HEK293T (cell line): Measurements from ENCODE around the gene CTIF.
"Not testable (repeated sequence)": the region's sequence is repeated elsewhere in the genome, so short reads cannot be mapped to it uniquely, and the experiment has no call there.

Source experiments
- CTCF ChIA-PET: fragments of 350-600 bp; formaldehyde crosslinking; extraction: SDS; loops from one replicate; lab custom pipeline; 2021; ENCODE audit warnings: antibody characterized with exemption, inconsistent platforms; lab: Yijun Ruan, JAX
- POLR2A ChIA-PET: fragments of 350-600 bp; formaldehyde crosslinking; extraction: SDS; loops from one replicate; lab custom pipeline; 2020; ENCODE audit warnings: antibody characterized with exemption, inconsistent platforms; lab: Yijun Ruan, JAX
- DNase-seq: peaks from one replicate; pipeline ENCODE4 v3.0.0; 2012; ENCODE audit warnings: mixed read lengths; ENCODE audit errors: extremely low spot score
- ARNT ChIP-seq: fragments of 450-650 bp; IDR thresholded peaks from 2 replicates; pipeline ENCODE4 v1.6.1; 2017; ENCODE audit warnings: mild to moderate bottlenecking
- BHLHE40 ChIP-seq: fragments of 450-650 bp; IDR thresholded peaks from 2 replicates; pipeline ENCODE4 v1.6.1; 2016; ENCODE audit warnings: mild to moderate bottlenecking, moderate library complexity, borderline replicate concordance
- CTBP1 ChIP-seq: fragments of 450-650 bp; IDR thresholded peaks from 2 replicates; pipeline ENCODE4 v1.6.1; 2016; ENCODE audit warnings: borderline replicate concordance
- ELF4 ChIP-seq: fragments of 450-650 bp; IDR thresholded peaks from 2 replicates; pipeline ENCODE4 v1.6.1; 2017; ENCODE audit warnings: antibody characterized with exemption
- FOXA1 ChIP-seq: fragments of 450-650 bp; IDR thresholded peaks from 2 replicates; pipeline ENCODE4 v1.6.1; 2016; ENCODE audit warnings: mild to moderate bottlenecking
- FOXK2 ChIP-seq: fragments of 450-650 bp; IDR thresholded peaks from 2 replicates; pipeline ENCODE4 v1.6.1; 2016; ENCODE audit warnings: mild to moderate bottlenecking
- FOXM1 ChIP-seq: fragments of 450-650 bp; IDR thresholded peaks from 2 replicates; pipeline ENCODE4 v1.6.1; 2017; ENCODE audit warnings: mild to moderate bottlenecking, borderline replicate concordance
- HDGF ChIP-seq: fragments of 450-650 bp; IDR thresholded peaks from 2 replicates; pipeline ENCODE4 v1.6.1; 2017; ENCODE audit warnings: antibody characterized with exemption, borderline replicate concordance
- L3MBTL2 ChIP-seq: fragments of 450-650 bp; conservative IDR thresholded peaks from 2 replicates; pipeline ENCODE4 v1.6.1; 2016; ENCODE audit warnings: mild to moderate bottlenecking
- LEF1 ChIP-seq: fragments of 450-650 bp; IDR thresholded peaks from 2 replicates; pipeline ENCODE4 v1.6.1; 2017; ENCODE audit warnings: mild to moderate bottlenecking, borderline replicate concordance
- NFRKB ChIP-seq: fragments of 450-650 bp; IDR thresholded peaks from 2 replicates; pipeline ENCODE4 v1.6.1; 2016; ENCODE audit warnings: mild to moderate bottlenecking, moderate library complexity
- PKNOX1 ChIP-seq: fragments of 450-650 bp; IDR thresholded peaks from 2 replicates; pipeline ENCODE4 v1.6.1; 2016
- SP1 ChIP-seq: fragments of 450-650 bp; IDR thresholded peaks from 2 replicates; pipeline ENCODE4 v1.6.1; 2017
- SUZ12 ChIP-seq: fragments of 450-650 bp; IDR thresholded peaks from 2 replicates; pipeline ENCODE4 v1.6.1; 2016; ENCODE audit warnings: mild to moderate bottlenecking
- TARDBP ChIP-seq: fragments of 450-650 bp; IDR thresholded peaks from 2 replicates; pipeline ENCODE4 v1.6.1; 2016
- ZNF384 ChIP-seq: fragments of 450-650 bp; IDR thresholded peaks from 2 replicates; pipeline ENCODE4 v1.6.1; 2016

The CTIF gene

DNA sequence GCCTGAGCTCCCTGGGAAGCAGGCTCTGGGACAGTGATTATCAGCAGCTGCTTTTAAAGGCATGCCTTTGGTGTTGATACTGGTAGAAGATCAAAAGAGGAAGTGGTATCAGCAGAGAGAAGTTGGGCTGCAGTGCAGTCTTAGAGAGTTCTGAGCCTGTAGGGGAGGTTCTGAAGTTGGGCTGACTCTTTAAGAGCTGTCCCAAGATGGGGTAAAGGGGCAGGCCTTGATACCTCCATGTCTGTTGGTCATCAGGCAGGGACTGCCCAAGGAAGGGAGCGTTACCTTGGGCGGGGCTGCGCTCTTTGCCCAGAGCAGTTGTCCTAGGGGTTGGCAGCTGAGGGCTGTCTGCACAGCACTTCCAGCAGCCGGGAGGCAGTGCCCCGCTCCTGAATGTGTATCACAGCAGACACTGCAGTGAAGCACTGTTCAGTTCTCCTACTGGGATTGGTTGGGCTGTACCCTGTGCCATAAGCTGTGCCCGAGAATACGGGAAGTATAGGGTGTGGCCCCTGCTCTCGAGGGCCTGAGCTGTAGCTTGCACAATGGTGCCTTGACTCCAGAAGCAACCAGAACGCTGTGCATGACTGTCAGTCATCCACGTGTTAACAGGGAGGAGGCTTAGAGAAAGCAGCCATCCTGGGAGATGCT lies 177.0 kb downstream of the CTIF start:
- POLR2A ChIA-PET: interaction anchor here (1.1 kb wide), 1 partner anchor 236 kb away, joined by 3 read pairs; no protein-coding TSS in a partner anchor
- TF ChIP-seq HDGF (no peak), FOXK2 (no peak), ELF4 (no peak), ZNF384 (no peak), BHLHE40 (no peak), NFRKB (no peak), FOXA1 (no peak), TARDBP (no peak), ARNT (no peak), FOXM1 (no peak), SP1 (no peak), L3MBTL2 (no peak), CTBP1 (no peak), PKNOX1 (no peak), LEF1 (no peak), SUZ12 (no peak)
- no peak for DNase-seq
- CTCF ChIA-PET: interaction anchor here (0.5 kb wide), 1 partner anchor 232 kb away, joined by 3 read pairs; no protein-coding TSS in a partner anchor

DNA sequence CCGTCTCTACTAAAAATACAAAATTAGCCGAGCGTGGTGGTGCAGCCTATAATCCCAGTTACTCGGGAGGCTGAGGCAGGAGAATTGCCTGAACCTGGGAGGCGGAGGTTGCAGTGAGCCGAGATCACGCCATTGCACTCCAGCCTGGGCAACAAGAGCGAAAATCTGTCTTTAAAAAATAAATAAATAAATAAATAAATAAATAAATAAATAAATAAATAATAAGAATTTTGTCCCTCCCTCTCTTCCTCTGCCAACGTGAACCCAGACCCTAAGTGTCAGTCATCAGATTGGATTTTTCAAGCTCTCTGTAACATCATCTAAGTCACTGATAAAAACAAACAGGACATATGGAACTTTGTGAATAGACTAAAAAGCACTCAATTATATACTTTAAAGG lies 178.4 kb downstream of the CTIF start:
- POLR2A ChIA-PET, CTCF ChIA-PET, DNase-seq: not testable (repeated sequence)

DNA sequence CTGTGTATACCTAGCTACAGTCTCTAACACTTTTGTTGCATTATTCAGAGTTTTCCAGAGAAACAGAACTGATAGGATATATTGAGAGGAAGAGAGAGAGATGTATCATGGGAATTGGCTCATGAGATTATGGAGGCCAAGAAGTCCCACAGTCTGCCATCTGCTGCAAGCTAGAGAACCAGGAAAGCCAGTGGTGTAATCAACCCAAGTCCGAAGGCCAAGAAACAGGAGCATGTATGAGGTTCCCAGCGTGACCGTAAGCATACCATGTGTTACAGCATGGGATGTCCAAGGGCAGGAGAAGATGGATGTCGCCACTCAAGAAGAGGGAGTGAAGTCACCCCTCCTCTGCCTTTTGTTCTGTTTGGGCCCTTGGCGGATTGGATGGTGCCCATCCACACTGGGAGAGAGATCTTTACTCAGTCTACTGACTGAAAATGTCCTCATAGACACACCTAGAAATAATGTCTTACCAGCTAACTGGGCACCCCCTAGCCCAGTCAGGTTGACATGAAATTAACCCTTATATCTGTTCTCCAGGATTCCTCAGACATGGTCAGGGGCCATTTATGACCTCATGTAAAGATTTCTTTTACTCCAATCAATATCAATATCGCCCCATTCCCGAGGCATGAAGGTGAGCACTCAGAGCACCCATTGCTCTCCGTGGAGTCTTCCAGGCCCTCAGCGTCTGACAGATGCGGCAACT lies 179.6 kb downstream of the CTIF start:
- POLR2A ChIA-PET: no interaction called here
- TF ChIP-seq ARNT (no peak), PKNOX1 (no peak), FOXK2 (no peak), NFRKB (no peak), ZNF384 (no peak), ELF4 (no peak), FOXM1 (no peak), BHLHE40 (no peak), HDGF (no peak), FOXA1 (no peak), LEF1 (no peak)
- CTCF ChIA-PET: interaction anchor here (0.7 kb wide), 2 partner anchors 59 to 519 kb away, joined by 3 to 6 read pairs; no protein-coding TSS in a partner anchor
- no peak for DNase-seq

GRCh38 chr18:48719388-48719787 lies 180.6 kb downstream of the CTIF start:
- CTCF ChIA-PET: no interaction called here
- TF ChIP-seq PKNOX1: no peak
- TF ChIP-seq ZNF384: no peak
- TF ChIP-seq FOXA1: no peak
- no peak for TF ChIP-seq NFRKB
- no peak for TF ChIP-seq BHLHE40
- no peak for TF ChIP-seq HDGF
- TF ChIP-seq SUZ12: no peak
- no peak for TF ChIP-seq ARNT
- TF ChIP-seq SP1: no peak
- TF ChIP-seq ELF4: no peak
- TF ChIP-seq L3MBTL2: no peak
- TF ChIP-seq LEF1: no peak
- no peak for DNase-seq
- POLR2A ChIA-PET: no interaction called here

- CTCF ChIA-PET: no interaction called here
- DNase-seq: no peak
- POLR2A ChIA-PET: no interaction called here
- TF ChIP-seq FOXK2: no peak
- TF ChIP-seq PKNOX1: no peak
- TF ChIP-seq FOXA1: no peak
- no peak for TF ChIP-seq SP1
- no peak for TF ChIP-seq TARDBP
- no peak for TF ChIP-seq ELF4
- TF ChIP-seq LEF1: no peak
- no peak for TF ChIP-seq SUZ12
- no peak for TF ChIP-seq HDGF
- no peak for TF ChIP-seq BHLHE40
- no peak for TF ChIP-seq CTBP1
- TF ChIP-seq ARNT: no peak
- TF ChIP-seq L3MBTL2: no peak
- TF ChIP-seq NFRKB: no peak
Measured at GRCh38 chr18:48719974-48720654, 181.3 kb downstream of the CTIF start.
